Osteoblast (primary cell): ENCODE data around the gene SF3B6. TPM values are rescaled to one million over a fixed set of nuclear protein-coding genes. Genes with fewer than 3 reads are reported as not detected.
"Not testable (repeated sequence)": the region's sequence is repeated elsewhere in the genome, so short reads cannot be mapped to it uniquely, and the experiment has no call there.

Source experiments
- DNase-seq: peaks from one replicate; pipeline ENCODE4 v3.0.0; 2011; ENCODE audit warnings: low spot score, mixed read lengths; ENCODE audit not compliant: insufficient read length; ENCODE audit errors: missing footprints
- H2AFZ ChIP-seq: 2 replicates; pipeline ENCODE4 v1.6.0; 2011; ENCODE audit warnings: mild to moderate bottlenecking, low read length
- H3K27ac ChIP-seq: 2 replicates; pipeline ENCODE4 v1.5.1; 2011; ENCODE audit warnings: mild to moderate bottlenecking, low read depth, low read length, moderate library complexity
- H3K27me3 ChIP-seq: 2 replicates; pipeline ENCODE4 v1.6.0; 2012; ENCODE audit warnings: mild to moderate bottlenecking, control low read depth, inconsistent platforms, low read length, moderate library complexity; ENCODE audit not compliant: insufficient read depth
- H3K36me3 ChIP-seq: 2 replicates; pipeline ENCODE4 v1.5.1; 2011; ENCODE audit warnings: mild to moderate bottlenecking, low read length, control low read depth, moderate library complexity; ENCODE audit not compliant: insufficient read depth
- H3K4me1 ChIP-seq: 2 replicates; pipeline ENCODE4 v1.5.1; 2011; ENCODE audit warnings: mild to moderate bottlenecking, low read length, control low read depth, moderate library complexity; ENCODE audit not compliant: insufficient read depth
- H3K4me2 ChIP-seq: 2 replicates; pipeline ENCODE4 v1.6.0; 2011; ENCODE audit warnings: mild to moderate bottlenecking, low read length; ENCODE audit not compliant: insufficient read depth
- H3K4me3 ChIP-seq: fragments of 200-600 bp; sonication (generic); 3 replicates; pipeline ENCODE4 v1.5.1; 2012; ENCODE audit warnings: mild to moderate bottlenecking, low read length, inconsistent platforms; ENCODE audit not compliant: insufficient read depth
- H3K79me2 ChIP-seq: 2 replicates; pipeline ENCODE4 v1.6.0; 2012; ENCODE audit warnings: mild to moderate bottlenecking, low read length, control low read depth, inconsistent platforms; ENCODE audit not compliant: insufficient read depth
- H3K9me3 ChIP-seq: 2 replicates; pipeline ENCODE4 v1.5.1; 2011; ENCODE audit warnings: low read depth, low read length, control low read depth
- H4K20me1 ChIP-seq: 2 replicates; pipeline ENCODE4 v1.6.0; 2012; ENCODE audit warnings: mild to moderate bottlenecking, low read length, control low read depth; ENCODE audit not compliant: insufficient read depth
- total RNA-seq: library from RNA; depleted of rRNA; stranded (reverse); fragments of >200 nt; gene quantifications from 2 replicates; pipeline ENCODE4 v1.2.3, GENCODE V29; 2012
- TF ChIP-seq, protein P1 (sequence below): IDR thresholded peaks from 2 replicates; pipeline ENCODE4 v1.5.1; 2011; ENCODE audit warnings: mild to moderate bottlenecking, low read depth, low read length, moderate library complexity; ENCODE audit errors: extremely low read depth

Gene SF3B6
- total RNA-seq, 1 donor = 96.6 TPM

DNA sequence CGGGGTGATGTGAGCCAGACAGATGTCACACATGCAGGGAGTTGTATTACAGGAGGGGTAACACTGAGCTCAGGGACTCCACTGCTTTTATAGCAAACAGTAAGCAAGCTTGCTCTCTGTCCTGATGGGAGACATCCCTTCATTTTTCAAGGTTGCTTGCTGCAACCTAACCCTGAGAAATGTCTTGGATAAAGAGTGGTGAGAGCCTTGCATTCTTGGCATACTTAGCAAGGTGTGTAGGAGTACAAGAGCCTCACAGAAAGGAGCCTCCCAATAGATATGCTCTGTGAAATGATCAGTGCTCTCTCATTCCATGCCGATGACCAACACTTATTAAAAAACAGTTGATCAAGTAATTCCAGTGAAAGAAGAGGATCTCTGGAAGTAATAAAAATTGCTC, 38.9 kb upstream of the SF3B6 start:
- no peaks in the 10 kb centered on the region for H3K36me3 ChIP-seq
- no peak overlapping the region for H3K27ac ChIP-seq
- H2AFZ ChIP-seq = no peak overlapping the region
- no peak overlapping the region for H3K4me3 ChIP-seq
- H3K9me3 ChIP-seq = peaks cover 5% of the 10 kb centered on the region
- H3K4me1 ChIP-seq = peaks cover 19% of the 10 kb centered on the region
- TF ChIP-seq, protein P1, sequence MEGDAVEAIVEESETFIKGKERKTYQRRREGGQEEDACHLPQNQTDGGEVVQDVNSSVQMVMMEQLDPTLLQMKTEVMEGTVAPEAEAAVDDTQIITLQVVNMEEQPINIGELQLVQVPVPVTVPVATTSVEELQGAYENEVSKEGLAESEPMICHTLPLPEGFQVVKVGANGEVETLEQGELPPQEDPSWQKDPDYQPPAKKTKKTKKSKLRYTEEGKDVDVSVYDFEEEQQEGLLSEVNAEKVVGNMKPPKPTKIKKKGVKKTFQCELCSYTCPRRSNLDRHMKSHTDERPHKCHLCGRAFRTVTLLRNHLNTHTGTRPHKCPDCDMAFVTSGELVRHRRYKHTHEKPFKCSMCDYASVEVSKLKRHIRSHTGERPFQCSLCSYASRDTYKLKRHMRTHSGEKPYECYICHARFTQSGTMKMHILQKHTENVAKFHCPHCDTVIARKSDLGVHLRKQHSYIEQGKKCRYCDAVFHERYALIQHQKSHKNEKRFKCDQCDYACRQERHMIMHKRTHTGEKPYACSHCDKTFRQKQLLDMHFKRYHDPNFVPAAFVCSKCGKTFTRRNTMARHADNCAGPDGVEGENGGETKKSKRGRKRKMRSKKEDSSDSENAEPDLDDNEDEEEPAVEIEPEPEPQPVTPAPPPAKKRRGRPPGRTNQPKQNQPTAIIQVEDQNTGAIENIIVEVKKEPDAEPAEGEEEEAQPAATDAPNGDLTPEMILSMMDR = no peak
- DNase-seq = no peak
- no peak overlapping the region for H3K4me2 ChIP-seq
- H4K20me1 ChIP-seq = no peaks in the 10 kb centered on the region
- H3K27me3 ChIP-seq = no peaks in the 10 kb centered on the region
- H3K79me2 ChIP-seq = no peaks in the 10 kb centered on the region

DNA sequence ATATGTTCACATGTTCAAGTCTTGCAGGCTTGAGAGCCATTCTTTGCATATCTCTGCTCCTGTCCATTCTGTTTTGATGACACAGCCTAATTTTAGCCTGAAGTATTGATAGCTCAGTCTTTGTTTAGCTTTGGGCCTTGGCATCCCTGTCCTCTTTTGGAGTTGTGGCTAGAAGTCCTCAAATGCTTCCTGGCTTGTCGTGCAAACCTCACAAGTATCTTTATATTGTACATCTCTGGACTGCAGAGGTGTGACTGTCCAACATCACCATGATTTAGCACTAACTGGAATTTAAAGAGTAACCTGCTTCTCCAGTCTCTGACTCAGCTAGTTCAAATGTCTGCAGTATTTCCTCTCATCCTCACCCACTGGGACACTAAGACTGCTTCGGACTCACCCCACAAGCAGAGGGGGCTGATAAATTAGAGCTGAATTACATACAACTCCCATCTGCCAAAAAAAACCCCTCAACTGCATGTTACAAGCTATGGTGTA, 35.3 kb upstream of the SF3B6 start:
- Histone ChIP-seq H3K79me2 (no peaks in the 10 kb centered on the region), H3K4me3 (no peak overlapping the region), H3K4me1 (peaks cover 19% of the 10 kb centered on the region), H3K27me3 (no peaks in the 10 kb centered on the region), H3K9me3 (peaks cover 5% of the 10 kb centered on the region), H2AFZ (no peak overlapping the region), H3K36me3 (no peaks in the 10 kb centered on the region), H3K4me2 (peak overlapping the region; percentile 27), H4K20me1 (no peaks in the 10 kb centered on the region), H3K27ac (peak overlapping the region; percentile 34)
- DNase-seq = peak; percentile 57
- TF ChIP-seq, protein P1 = no peak

GRCh38 chr2:24110660-24111303, 34.7 kb upstream of the SF3B6 start:
- peaks cover 5% of the 10 kb centered on the region for H3K9me3 ChIP-seq
- TF ChIP-seq, protein P1 = no peak
- no peak overlapping the region for H2AFZ ChIP-seq
- peaks cover 19% of the 10 kb centered on the region for H3K4me1 ChIP-seq
- no peak overlapping the region for H3K4me3 ChIP-seq
- no peaks in the 10 kb centered on the region for H4K20me1 ChIP-seq
- no peak for DNase-seq
- H3K4me2 ChIP-seq = no peak overlapping the region
- H3K79me2 ChIP-seq = no peaks in the 10 kb centered on the region
- no peaks in the 10 kb centered on the region for H3K36me3 ChIP-seq
- H3K27me3 ChIP-seq = no peaks in the 10 kb centered on the region
- H3K27ac ChIP-seq = peak overlapping the region; percentile 34

DNA sequence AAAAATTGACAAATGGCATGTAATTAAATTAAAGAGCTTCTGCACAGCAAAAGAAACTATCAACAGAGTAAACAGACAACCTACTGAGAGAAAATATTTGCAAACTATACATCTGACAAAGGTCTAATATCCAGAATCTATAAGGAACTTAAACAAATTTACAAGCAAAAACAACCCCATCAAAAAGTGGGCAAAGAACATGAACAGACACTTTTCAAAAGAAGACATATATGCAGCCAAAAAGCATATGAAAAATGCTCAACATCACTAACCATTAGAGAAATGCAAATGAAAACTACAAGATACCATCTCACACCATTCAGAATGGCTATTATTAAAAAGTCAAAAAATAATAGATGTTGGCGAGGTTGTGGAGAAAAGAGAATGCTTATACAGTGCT, 33.3 kb upstream of the SF3B6 start:
- H3K79me2 ChIP-seq, H3K36me3 ChIP-seq, H3K9me3 ChIP-seq, DNase-seq, H3K27me3 ChIP-seq, H3K4me3 ChIP-seq, H4K20me1 ChIP-seq, H2AFZ ChIP-seq, H3K27ac ChIP-seq, H3K4me2 ChIP-seq: not testable (repeated sequence)
- H3K4me1 ChIP-seq = peaks cover 19% of the 10 kb centered on the region
